ENCODE data around the gene PLXNA2.

- no peak for TF ChIP-seq TAF1 (IDR thresholded peaks at IDR 0.05; ENCODE audit: borderline replicate concordance, low read depth, low read length)
- TF ChIP-seq POLR2A (IDR thresholded peaks at IDR 0.05; ENCODE audit: low read depth, low read length) = no peak
- TF ChIP-seq POLR2AphosphoS5 (IDR thresholded peaks at IDR 0.05; ENCODE audit: low read depth, low read length) = no peak
Measured at GRCh38 chr1:208051651-208052050, 192.5 kb downstream of the PLXNA2 start.

Measured in GM12892 (cell line).